ENCODE data around the gene RTN4RL1.

DNA sequence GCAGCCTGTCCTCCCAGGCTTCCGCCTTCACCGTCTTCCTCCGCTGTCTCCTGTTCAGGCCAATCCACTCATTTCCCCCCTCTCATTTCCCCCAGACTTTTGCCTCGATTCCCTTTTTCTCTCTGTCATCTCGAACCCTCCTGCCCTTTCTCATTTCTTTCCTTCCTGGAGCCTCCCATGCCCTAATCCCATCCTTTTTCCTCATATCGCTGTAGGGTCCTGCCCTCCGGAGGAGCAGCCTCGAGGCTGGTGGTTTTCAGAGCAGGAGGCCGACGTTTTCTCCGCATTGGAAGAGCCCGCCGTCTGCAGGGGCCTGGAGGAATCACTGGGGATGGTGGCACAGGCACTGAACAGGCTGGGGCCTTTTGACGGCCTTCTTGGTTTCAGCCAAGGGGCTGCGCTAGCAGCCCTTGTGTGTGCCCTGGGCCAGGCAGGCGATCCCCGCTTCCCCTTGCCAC lies 17.3 kb upstream of the RTN4RL1 start:
- TF ChIP-seq HOXD13 (CRISPR knock-in tag; IDR thresholded peaks at IDR 0.05; ENCODE audit: borderline replicate concordance), result no peak
- TF ChIP-seq, protein P1, sequence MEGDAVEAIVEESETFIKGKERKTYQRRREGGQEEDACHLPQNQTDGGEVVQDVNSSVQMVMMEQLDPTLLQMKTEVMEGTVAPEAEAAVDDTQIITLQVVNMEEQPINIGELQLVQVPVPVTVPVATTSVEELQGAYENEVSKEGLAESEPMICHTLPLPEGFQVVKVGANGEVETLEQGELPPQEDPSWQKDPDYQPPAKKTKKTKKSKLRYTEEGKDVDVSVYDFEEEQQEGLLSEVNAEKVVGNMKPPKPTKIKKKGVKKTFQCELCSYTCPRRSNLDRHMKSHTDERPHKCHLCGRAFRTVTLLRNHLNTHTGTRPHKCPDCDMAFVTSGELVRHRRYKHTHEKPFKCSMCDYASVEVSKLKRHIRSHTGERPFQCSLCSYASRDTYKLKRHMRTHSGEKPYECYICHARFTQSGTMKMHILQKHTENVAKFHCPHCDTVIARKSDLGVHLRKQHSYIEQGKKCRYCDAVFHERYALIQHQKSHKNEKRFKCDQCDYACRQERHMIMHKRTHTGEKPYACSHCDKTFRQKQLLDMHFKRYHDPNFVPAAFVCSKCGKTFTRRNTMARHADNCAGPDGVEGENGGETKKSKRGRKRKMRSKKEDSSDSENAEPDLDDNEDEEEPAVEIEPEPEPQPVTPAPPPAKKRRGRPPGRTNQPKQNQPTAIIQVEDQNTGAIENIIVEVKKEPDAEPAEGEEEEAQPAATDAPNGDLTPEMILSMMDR (tag by site-specific recombination; IDR thresholded peaks at IDR 0.05), result no peak
- no peak for TF ChIP-seq GLIS2 (tag by site-specific recombination; IDR thresholded peaks at IDR 0.05)
- TF ChIP-seq MZF1 (tag by site-specific recombination; IDR thresholded peaks at IDR 0.05; ENCODE audit: borderline replicate concordance), result no peak
- TF ChIP-seq ZNF664 (tag by site-specific recombination; IDR thresholded peaks at IDR 0.05), result no peak
- TF ChIP-seq ZNF416 (tag by site-specific recombination; IDR thresholded peaks at IDR 0.05), result no peak
- TF ChIP-seq ZNF121 (tag by site-specific recombination; IDR thresholded peaks at IDR 0.05), result no peak
- no peak for TF ChIP-seq KLF16 (tag by site-specific recombination; IDR thresholded peaks at IDR 0.05)
- no peak for TF ChIP-seq ZNF184 (tag by site-specific recombination; IDR thresholded peaks at IDR 0.05)
- TF ChIP-seq SCRT1 (tag by site-specific recombination; IDR thresholded peaks at IDR 0.05; ENCODE audit: borderline replicate concordance), result no peak

Data from HEK293 (cell line).